Activated CD4-positive, CD25-positive, alpha-beta regulatory T cell (primary cell): Measurements from ENCODE around the gene GJD4.

ENCODE experiments used
- DNase-seq, 4 experiments: peaks; one replicate each; lab custom pipeline; 2025; lab: John Stamatoyannopoulos, UW

Gene GJD4

GRCh38 chr10:35579116-35579515, 26.0 kb upstream of the GJD4 start:
- DNase-seq, result no peak

- no peak for DNase-seq
Observed at GRCh38 chr10:35579726-35580422, 25.3 kb upstream of the GJD4 start.

- DNase-seq, result no peak
Observed at GRCh38 chr10:35580423-35580770, 24.7 kb upstream of the GJD4 start.

GRCh38 chr10:35581655-35582054, 23.5 kb upstream of the GJD4 start:
- DNase-seq, result no peak

- no peak for DNase-seq
Observed at GRCh38 chr10:35584946-35585345, 20.2 kb upstream of the GJD4 start.

- DNase-seq, result no peak
Observed at GRCh38 chr10:35585356-35585755, 19.8 kb upstream of the GJD4 start.

- no peak for DNase-seq
Observed at GRCh38 chr10:35585903-35586535, 19.1 kb upstream of the GJD4 start.

GRCh38 chr10:35588836-35589235, 16.3 kb upstream of the GJD4 start:
- no peak for DNase-seq

GRCh38 chr10:35592441-35592840, 12.7 kb upstream of the GJD4 start:
- no peak for DNase-seq

GRCh38 chr10:35594115-35595079, 10.7 kb upstream of the GJD4 start:
- DNase-seq, result no peak

GRCh38 chr10:35595106-35595505, 10.0 kb upstream of the GJD4 start:
- DNase-seq, result no peak

- no peak for DNase-seq
Observed at GRCh38 chr10:35598379-35598778, 6.8 kb upstream of the GJD4 start.

GRCh38 chr10:35600193-35600592, 4.9 kb upstream of the GJD4 start:
- DNase-seq, result no peak

- no peak for DNase-seq
Observed at GRCh38 chr10:35606430-35606829, 1.3 kb downstream of the GJD4 start.

GRCh38 chr10:35607475-35608327, 2.6 kb downstream of the GJD4 start:
- no peak for DNase-seq

GRCh38 chr10:35608328-35608672, 3.2 kb downstream of the GJD4 start:
- no peak for DNase-seq

GRCh38 chr10:35611750-35612149, 6.6 kb downstream of the GJD4 start:
- DNase-seq, result no peak

- no peak for DNase-seq
Observed at GRCh38 chr10:35612385-35613106, 7.4 kb downstream of the GJD4 start.

GRCh38 chr10:35613107-35613440, 7.9 kb downstream of the GJD4 start:
- DNase-seq, result no peak

GRCh38 chr10:35613597-35614226, 8.6 kb downstream of the GJD4 start:
- no peak for DNase-seq

GRCh38 chr10:35614312-35614711, 9.2 kb downstream of the GJD4 start:
- DNase-seq, result no peak
